Left kidney (tissue), 2 donors: Measurements from ENCODE around the gene TCP11. TPM values are rescaled to one million over a fixed set of nuclear protein-coding genes. Genes with fewer than 3 reads are reported as not detected.

Experiments used
- DNase-seq: peaks from one replicate; pipeline ENCODE4 v3.0.0-alpha.2; 2013
- polyA plus RNA-seq: library from polyadenylated mRNA; unstranded; fragments of 120-200 nt; gene quantifications from one replicate; pipeline ENCODE4 v1.2.1, GENCODE V29; 2013; ENCODE audit not compliant: insufficient read length

The TCP11 gene
- polyA plus RNA-seq, 1 donor: 1.9 TPM

DNA sequence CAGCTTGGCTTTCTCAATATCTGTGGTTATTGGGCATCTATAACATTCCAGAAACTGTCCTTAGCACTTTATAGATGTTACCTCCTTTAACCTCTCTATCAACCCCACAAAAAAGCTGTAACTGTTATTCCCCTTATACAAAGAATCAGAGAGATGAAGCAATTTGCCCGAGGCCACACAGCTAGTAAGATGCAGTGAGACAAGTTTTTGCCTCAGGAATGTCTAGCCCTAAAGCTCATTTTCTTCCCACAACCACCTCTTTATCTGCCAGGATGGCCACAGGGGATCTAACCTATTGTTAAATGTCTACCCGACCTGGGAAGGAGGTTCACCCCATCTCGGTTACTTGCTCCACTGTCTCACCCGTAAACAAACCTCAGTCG, 31.9 kb upstream of the TCP11 start:
- no peak for DNase-seq

DNA sequence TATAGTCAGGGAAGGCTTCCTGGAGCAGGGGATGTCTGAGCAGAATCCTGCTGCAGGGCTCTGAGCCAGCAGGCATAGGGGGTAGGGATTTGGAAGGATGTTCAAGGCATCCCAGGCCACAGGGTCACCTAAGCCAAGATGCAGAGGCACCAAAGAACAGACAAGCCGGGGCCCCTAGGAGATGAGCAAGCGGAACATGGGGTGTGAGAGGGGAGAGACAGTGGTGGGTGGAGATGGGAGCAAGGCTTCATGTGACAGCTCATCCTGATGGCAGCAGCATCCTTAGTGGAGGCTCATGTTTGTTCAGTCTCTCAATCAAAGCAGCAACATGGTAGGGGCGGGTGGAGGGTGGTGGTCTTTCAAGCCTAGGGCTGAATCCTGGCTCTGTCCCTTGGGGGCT, 29.8 kb upstream of the TCP11 start:
- no peak for DNase-seq

DNA sequence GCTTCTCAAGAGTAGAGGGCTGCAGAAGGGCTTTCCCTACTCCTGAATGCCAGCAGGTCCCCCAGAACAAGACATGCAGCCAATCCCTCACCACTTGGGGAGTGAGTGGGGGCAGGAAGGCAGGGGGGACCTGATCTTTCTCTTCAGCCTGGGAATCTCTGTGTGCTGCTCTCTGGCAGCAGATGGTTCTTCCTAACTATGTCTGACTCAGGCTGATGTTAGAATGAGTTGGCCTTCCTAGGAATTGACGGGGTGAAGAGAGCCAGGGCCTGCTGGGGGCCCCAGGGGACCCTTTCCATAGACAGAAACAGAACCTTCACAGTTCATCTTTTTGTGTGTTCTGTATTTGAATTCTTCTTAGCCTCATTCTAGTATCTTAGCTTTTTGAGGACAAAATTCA, 29.0 kb upstream of the TCP11 start:
- DNase-seq: no peak

DNA sequence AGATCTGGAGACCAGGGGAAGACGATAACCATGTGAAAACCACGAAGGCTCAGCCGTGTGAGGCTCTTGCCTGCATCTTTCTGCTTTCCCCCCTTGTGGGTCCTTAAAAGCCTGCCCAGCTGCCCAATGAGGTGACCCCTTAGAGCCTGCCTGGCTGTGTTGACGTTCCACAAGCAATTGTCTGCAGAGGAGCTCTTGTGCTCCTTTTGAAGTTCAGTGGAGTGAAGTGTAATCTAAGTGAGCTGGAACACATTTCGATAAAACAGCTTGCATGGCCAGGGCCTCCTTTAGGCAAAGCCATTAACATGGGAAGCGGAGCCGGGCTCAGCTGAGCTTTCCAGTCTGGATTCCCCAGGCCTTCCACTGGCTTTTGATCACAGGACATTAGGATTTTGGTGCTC, 27.3 kb upstream of the TCP11 start:
- peak; percentile 73 for DNase-seq

DNA sequence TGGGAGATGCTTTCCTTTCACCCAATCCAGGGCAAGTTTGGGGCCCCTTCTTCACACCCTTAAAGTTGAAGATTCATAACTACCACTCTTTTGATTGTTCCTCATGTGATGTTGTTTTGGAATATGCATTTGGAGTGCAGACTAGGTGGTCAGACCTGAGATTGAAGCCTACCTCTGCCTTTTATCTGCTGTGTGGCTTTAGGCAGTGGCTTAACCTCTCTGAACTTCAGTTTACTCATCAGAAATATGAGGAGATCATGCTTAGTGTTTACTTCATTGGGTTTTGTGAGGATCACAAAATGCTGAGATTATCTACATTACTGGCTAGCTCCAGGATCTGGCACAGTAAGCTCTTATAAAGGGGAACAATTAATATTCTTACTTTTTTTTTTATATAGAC, 26.4 kb upstream of the TCP11 start:
- DNase-seq: no peak

DNA sequence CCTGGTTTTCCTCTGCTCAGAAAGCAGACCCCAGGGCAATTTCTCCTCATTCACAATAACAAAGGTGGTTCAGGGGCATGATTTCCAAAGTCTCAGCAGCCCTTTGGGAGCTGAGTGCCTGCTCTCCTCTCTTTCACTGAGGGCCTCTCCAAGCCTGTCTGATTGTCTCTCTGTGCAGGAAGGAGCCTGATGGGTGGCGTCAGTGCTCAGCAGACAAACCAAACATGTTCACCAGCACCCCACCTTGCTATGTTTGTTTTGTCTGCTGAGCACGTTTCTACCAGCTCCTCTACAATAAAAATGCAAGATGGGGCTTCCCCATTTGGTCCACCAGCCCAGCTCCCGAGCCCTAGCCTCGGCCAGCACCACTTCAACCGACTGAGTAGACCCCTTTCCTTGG, 25.4 kb upstream of the TCP11 start:
- no peak for DNase-seq

DNA sequence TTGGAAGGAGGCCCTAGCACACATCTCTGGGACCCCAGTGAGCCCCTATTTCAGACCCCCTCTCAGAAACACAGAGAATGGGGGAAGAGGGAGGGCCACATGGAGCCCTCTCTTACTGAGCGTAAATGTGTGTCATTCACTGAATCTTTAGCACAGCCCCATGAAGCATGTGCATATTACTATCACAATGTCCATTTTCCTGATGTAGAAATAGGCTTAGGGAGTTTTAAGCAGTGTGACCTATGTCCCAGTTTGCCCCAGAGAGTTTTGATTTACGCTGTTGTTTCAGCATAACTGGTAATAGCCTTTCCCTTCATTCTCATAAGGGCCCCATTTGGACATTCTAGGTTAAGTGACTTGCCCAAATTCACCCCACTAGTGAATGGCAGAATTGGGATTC, 25.0 kb upstream of the TCP11 start:
- no peak for DNase-seq

DNA sequence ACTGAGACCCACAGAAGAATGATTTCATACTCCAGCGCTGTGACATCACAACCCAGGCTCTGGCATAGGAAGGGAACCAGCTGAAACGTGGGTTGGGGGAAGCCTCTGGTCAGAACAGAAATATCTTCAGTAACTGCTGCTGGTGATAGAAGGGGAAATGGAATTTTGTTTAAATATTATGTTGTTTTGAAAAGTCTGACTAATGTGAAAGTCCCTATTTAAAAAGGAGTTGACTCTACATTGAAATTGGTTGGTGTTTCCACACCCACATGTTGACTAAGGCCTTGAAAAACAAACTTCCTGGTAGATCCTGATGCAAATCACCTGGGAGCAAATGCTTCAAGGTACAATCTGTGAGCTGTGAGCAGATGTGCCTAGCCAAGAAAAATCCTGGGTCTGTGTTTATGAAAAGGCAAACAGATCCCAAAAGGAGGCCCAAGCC, 24.5 kb upstream of the TCP11 start:
- no peak for DNase-seq

DNA sequence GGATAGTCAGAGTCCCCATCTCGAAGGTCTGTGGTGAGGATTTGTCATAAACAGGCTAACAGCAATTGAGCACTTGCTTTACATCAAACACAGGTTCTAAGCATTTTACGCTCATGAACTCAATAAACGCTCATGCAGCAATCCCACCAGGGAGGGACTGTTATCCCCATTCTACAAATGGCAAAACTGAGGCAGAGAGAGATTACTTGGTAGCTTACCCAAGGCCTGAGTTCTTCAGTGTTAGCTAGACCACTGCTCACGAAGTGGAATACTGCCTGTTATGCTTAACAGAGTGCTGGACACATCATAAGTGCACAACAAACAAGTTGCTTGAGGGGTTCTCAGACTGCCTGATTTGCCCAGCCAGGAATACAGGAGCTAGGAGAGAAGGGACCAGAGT, 23.7 kb upstream of the TCP11 start:
- DNase-seq: no peak

DNA sequence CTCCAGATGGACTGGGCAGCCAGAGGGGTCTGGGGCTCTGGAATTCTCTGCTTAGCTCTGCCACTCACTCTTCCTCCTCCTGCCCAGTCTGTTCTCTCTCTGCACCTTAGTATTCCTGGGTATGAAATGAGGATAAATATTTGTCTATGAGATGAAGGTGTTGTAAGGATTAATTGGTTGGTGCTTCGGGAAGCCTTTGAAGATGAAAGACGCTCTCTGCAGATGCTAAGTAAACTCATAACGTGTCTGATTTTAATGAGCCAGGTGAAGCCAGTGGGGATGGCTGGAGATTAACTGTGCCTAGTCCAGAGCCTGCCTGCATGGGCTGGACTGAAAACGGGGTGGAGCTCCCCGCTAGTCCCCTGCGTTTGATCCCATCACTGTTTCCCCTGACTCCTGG, 23.1 kb upstream of the TCP11 start:
- no peak for DNase-seq

DNA sequence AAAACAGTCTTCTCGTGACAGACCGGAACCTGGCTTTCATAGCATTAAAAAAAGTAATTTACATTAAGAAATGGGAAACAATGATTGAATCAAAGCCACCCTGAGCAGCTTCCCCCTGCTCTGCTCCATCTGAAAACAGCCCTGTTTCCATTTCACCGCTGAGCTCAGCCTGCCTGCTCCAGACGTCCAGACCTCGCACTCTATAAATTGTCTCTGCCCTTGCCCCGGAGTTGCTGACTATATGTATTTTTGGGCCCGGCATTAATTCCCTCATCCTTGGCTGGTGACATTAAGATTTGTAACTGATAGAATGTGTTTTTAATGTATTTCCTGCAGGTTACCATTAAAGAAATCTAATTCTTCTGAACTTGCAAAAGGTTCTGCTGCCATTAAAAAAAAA, 22.7 kb upstream of the TCP11 start:
- DNase-seq: no peak

DNA sequence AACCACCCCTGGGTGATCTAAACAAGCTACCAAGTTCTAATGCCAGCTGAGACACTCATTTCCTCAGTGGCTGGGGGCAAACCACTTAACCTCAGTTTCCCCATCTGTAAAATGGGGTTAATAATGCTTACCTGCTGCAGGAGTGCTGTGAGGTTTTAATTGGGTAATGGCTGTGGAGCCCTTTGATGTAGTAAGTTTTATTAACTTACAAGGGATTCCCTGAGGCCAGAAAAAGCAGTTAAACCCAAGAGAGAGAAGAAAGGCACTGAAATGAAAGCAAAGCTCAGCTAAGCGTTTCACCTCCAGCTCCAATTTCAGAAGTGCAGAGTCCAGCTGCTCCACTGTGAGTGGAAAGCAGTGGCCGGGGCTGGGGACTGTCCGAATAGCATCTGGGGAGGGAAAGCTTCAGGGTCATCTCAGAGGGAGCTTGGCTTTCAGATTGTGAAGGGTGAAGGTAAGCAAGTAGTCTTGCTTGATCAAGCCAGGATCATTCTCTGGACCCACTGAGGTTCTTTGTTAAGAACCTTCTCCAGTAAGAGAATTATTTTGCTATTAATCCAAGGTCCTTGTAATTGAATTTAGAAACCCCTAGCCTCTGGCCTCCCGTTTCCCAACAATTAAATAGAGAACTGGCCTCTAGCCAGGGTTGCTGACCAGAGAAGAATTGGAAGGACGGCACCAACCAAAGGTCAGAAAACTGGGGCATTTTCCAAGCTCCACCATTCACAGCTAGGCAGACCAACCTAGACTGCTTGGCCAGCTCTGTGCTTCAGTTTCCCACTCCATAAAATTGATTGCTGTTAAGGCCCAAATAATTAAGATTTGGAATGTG, 20.9 kb upstream of the TCP11 start:
- peak; percentile 80 for DNase-seq

DNA sequence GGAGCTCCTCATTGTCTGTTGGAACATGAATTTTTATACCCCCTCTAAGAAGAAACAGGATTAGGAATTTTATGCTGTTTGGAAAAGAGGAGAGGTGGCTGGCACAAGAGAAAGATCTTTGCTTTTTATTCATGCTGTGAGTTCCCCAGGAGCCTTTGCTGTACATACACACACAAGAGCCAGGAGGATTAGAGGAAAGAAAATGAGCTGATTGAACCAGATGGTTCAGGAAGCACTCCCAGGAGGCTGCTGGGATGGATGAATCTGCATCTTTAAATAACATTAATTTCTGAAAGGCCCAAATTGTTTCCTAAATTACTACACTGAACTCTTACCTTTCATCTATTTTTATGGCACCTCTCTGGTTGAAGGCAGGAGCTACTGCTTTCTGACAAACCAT, 20.1 kb upstream of the TCP11 start:
- no peak for DNase-seq

DNA sequence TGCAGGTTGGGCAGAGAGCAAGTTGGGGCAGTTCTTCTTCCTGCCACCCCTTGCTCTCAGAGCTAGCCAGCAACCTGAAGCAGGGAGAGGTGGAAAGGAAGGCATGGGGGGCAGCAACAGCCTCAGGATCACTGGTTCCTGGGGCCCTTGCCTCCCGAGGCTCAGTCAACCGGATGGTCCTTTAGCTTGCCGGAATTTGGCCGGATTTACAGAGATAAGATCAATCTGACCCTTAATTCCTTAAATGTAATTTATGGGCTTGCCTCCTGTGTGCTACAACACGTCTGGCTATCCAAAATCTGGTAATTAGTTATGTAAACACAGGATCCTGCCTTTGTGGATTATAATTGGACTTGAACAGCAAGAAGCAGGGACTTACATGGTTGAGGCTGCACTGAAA, 19.5 kb upstream of the TCP11 start:
- no peak for DNase-seq

DNA sequence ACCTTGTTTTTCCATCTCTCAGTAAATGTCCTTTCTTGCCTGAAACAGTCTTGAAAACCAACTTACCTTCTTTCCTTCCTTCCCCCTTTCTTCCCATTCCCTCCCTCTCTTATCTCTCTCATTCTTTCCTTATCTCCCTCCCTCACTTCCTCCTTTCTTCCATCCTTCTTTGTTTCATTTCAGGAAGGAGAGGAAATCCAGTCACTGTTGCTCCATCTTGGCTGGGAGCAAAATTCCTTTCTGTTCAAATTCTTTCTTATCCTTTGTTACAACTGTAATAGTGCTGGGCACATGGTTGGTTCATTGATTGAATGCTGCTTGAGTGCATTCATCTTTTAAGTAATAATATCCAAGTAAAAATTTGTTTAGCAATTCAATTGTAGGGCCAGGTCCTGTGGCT, 17.4 kb upstream of the TCP11 start:
- no peak for DNase-seq

DNA sequence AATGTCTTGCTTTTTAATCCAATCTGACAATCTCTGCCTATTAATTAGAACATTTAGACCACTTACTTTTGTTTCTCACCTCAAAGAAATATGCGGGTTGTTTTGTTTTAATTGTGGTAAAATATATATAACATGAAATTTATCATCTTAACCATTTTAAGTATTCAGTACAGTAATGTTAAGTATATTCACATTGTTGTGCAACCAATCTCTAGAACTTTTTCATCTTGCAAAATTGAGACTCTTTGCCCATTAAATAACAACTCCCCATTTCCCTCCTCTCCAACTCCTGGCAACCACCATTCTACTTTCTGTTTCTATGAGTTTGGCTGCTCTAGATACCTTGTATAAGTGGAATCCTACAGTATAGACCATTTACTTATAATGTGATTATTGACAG, 13.8 kb upstream of the TCP11 start:
- DNase-seq: no peak

DNA sequence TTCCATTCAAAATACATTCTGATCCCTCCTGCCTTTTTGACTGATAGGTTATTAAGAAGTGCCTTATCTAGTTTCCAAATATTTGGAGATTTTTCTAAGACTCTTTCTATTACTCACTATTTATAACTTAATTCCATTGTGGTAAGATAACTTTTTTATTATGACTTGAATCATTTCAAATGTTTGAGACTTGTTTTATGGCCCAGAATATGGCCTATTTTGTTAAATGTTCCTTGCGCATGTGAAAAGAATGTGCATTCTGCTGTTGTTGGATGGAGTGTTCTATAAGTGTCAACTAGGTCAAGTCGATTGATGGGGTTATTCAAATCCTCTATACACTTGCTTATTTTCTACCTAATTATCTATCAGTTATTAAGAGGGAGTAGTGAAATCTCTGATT, 13.1 kb upstream of the TCP11 start:
- DNase-seq: no peak

DNA sequence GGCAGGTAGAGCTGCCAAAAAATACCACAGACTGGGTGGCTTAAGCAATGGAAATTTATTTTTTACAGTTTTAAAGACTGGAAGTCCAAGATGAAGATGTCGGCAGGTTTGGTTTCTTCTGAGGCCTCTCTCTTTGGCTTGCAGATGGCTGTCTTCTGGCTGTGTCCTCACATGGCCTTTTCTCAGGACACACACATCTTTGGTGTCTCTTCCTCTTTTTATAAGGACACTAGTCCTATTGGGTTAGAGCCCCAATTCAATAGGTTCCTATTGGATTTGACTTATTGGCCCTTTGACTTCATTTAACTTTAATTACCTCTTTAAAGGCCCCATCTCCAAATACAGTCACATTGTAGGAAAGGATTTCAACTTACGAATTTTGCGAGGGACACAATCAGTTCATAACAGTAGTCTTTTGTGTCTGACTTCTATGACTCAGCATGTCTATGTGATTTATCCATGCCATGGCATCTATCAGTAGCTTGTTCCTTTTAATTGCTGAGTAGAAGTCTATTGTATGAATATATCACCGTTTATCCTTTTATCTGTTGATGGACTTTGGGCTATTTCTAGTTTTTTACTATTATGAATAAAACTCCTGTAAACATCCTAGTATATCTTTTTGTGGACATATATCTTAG, 11.0 kb upstream of the TCP11 start:
- DNase-seq: no peak

DNA sequence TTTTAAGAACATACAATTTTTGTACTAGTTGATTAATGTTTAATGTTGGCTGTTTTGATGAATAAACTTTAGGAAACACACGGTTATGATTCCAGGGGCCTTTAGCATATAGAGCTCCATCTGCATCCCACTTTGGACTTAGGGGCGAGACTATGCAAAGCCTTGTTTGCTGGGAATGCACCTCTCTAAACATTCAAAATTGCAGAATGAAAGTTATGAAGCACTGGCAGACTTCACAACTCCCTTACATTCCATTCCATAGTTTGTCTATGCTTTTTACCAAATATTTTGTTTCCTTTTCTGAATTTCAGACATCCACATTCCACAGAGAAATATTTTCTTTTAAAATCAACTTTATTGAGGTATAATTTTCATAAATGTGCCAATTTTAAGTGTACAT, 10.3 kb upstream of the TCP11 start:
- DNase-seq: no peak

DNA sequence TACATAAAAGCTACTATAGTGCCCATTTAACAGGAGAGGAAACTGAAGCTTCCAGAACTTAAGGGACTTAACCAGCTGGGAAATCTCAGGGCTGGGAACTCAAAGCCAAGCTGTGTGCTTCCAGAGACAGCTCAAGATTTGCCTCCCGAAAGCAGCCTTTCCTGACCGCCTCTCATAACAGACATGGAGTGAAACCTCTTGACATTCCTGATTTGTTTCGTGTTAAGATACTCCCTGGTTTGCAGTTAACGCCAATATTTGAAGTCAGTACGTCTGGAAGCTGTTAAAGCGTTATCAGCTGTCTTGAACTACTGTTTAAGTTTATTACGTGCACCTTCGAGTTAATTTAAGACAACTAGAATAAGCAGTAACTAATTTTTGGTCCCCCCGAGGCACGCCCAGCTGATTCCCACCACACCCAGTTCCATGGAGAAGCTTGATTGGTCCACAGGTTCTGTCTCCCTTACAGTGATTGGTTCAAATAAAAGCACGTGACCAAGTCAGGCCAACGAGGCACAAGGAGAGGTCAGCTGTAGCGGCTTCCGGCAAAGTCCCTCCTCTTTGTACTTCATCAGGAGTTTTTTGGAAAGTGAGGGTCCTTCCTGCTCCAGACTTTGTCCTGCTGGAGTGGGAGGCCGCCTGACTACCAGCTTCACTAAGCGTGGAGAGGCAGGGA, 8.9 kb upstream of the TCP11 start:
- DNase-seq: no peak

DNA sequence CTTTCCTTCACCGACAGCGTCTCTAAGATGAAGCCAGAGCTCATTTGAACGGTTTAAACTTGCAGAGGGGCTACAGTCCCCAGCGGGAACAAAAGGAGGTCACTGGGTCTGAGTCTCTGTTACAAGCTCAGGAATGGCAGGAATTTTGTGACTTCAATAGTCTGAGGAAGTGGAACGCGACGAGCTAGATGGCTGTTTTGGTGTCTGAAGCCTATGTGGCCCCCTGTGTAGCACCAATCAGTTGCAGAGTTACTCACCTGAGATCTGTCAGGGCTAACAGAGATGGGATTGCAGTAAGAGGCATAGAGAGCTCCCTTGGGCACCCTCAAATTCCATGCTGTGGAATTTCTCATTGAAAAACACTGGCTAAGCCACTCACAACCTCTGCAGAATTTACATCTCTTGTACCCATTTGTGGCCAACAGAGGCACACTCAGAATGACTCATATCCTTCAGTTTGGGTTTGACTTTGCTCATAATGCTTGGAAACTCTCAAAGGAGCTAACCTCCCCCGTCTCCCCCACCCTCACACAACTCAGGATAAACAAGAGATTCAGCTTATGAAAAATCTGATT, 7.1 kb upstream of the TCP11 start:
- no peak for DNase-seq

DNA sequence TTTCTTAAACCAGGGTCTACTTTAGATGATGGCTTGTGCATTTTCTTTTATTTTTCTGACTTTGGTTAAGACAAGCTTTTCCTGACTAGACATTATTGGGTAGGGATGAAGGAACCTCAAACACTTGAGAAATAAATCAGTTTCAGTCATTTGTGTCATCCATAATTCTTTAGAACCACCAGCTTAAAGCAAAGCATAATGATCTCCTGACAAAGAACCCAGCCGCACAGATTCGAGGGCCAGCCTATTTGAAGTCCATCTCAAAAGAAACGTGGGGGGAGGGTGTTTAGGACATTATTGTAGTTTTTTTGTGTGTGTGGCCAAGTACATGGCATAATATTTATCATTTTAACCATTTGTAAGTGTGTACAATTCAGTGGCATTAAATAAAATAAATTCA, 6.3 kb upstream of the TCP11 start:
- DNase-seq: no peak

DNA sequence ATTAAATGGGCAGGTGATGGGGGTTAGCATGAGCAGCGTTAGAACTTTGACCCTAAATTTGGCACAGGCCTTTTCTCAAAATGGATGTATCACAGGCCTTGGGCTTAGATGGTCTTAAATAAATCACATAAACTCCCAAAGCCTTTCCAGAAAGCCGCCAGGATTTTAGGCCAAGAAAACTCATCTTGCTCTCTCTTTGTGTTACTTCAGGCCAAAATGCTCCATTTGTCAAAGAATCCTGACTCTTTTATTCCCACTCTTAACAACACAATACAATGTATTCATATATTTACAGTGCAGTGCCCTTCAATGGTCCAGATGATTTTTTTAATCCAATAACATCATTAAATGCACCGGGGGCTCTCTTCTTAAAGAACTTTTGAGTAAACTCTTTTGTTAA, 5.9 kb upstream of the TCP11 start:
- no peak for DNase-seq
